ENCODE measurements around the gene TBATA. TPM values are rescaled to one million over a fixed set of nuclear protein-coding genes. Genes with fewer than 3 reads are reported as not detected.

TBATA gene
- total and polyA plus RNA-seq, 10 donors = 0.45 to 2.9 (median 0.63) TPM; not detected in 2

DNA sequence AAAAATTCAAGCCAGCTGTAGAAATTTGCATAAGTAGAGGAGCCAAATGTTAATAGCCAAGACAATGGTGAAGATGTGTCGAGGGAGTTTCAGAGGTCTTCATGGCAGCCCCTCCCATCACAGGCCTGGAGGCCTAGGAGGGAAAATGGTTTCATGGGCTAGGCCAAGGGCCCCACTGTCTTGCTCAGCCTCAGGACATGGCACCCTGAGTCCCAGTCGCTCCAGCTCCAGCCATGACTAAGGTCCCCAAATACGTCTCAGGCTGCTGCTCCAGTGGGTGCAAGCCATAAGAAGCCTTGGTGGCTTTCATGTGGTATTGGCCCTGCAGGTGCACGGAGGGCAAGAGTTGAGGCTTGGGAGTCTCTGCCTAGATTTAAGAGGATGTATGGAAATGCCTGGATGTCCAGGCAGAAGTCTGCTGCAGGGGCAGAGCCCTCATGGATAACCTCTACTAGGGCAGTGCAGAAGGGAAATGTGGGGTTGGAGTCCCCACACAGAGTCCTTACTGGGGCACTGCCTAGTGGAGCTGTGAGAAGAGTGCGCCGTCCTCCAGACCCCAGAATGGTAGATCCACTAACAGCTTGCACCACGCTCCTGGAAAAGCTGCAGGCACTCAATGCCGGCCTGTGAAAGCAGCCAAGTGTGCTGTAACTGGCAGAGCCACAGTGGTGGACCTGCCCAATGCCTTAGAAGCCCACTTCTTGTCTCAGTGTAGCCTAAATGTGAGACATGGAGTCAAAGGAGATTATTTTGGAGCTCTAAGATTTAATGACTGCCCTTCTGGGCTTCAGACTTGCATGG lies 19.2 kb downstream of the TBATA start:
- peak; percentile 37 for DNase-seq
- Histone ChIP-seq H3K36me3 (no peaks in the 10 kb centered on the region), H3K27me3 (replicated peaks in 1 of 7) (no peaks in the 10 kb centered on the region), H3K27ac (no peak overlapping the region), H3K4me1 (no peaks in the 10 kb centered on the region), H3K9me3 (peaks cover 0 to 15% (median 12%) of the 10 kb centered on the region in 8 donors), H3K4me3 (no peak overlapping the region)
- intact Hi-C loops (cut with DNase I; ENCODE audit: low total_unique reads) = no loop called here
- TF ChIP-seq, protein P1, sequence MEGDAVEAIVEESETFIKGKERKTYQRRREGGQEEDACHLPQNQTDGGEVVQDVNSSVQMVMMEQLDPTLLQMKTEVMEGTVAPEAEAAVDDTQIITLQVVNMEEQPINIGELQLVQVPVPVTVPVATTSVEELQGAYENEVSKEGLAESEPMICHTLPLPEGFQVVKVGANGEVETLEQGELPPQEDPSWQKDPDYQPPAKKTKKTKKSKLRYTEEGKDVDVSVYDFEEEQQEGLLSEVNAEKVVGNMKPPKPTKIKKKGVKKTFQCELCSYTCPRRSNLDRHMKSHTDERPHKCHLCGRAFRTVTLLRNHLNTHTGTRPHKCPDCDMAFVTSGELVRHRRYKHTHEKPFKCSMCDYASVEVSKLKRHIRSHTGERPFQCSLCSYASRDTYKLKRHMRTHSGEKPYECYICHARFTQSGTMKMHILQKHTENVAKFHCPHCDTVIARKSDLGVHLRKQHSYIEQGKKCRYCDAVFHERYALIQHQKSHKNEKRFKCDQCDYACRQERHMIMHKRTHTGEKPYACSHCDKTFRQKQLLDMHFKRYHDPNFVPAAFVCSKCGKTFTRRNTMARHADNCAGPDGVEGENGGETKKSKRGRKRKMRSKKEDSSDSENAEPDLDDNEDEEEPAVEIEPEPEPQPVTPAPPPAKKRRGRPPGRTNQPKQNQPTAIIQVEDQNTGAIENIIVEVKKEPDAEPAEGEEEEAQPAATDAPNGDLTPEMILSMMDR (IDR thresholded peaks at IDR 0.05 in 8 of 11, conservative IDR thresholded peaks at IDR 0.05 in 3 of 11) = no peak
- no peak for TF ChIP-seq POLR2A (IDR thresholded peaks at IDR 0.05)
- TF ChIP-seq POLR2AphosphoS5 (IDR thresholded peaks at IDR 0.05) = no peak
- 87 to 96% (median 95%) methylated on average over 8 of the region's 8 CpGs for WGBS, 5 donors

- intact Hi-C loops (cut with DNase I; ENCODE audit: low total_unique reads) = no loop called here
- peak; percentile 40 for DNase-seq
Observed at GRCh38 chr10:70763567-70763966, 21.6 kb downstream of the TBATA start.

DNA sequence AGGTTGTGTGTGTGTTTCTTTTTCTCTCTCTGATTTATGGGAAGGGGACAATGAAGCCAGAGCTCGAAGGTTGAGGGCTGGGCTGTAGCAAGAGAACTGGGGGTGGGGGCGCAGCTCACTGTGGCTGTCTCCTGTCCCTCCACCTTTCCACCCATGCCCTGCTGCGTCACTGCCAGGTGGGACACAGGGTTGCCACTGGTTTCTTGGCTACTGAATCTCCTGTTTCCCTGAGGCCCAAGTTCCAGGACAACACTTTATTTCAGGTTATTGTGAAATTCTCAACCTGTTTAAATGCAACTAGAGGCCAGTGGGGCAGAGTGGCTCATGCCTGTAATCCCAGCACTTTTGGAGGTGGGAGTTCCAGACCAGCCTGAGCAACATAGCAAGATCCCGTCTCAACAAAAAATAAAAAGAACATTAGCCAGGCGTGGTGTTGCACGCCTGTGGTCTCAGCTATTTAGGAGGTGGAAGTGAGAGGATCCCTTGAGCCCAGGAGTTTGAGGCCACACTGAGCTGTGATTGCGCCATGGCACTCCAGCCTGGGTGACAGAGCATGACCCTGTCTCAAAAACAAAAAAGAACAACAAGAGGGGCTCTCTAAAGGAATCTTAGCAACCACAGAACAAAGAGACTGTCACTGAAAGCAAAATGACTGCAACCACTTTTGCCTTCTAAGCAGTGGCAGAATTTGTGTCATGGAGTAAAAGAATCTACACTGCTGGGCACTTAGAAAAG lies 22.6 kb downstream of the TBATA start:
- Histone ChIP-seq H3K27ac (peak overlapping the region in 1 of 8 donors; percentile 30), H3K9me3 (peaks cover 0 to 15% (median 12%) of the 10 kb centered on the region in 8 donors), H3K27me3 (replicated peaks in 1 of 7) (peaks cover 0 to 13% (median 0%) of the 10 kb centered on the region in 7 donors), H3K36me3 (no peaks in the 10 kb centered on the region), H3K4me1 (peaks cover 0 to 8% (median 0%) of the 10 kb centered on the region in 6 donors), H3K4me3 (no peak overlapping the region)
- intact Hi-C loops (cut with DNase I; ENCODE audit: low total_unique reads) = no loop called here
- DNase-seq = peak; percentile 54
- no peak for TF ChIP-seq POLR2AphosphoS5 (IDR thresholded peaks at IDR 0.05)
- TF ChIP-seq, protein P1 (IDR thresholded peaks at IDR 0.05 in 8 of 11, conservative IDR thresholded peaks at IDR 0.05 in 3 of 11) = no peak
- 60 to 73% (median 67%) methylated on average over 7 of the region's 7 CpGs for WGBS, 5 donors

More at GRCh38 chr10:70763567-70763966, 21.6 kb downstream of the TBATA start:
- Histone ChIP-seq H3K36me3 (no peaks in the 10 kb centered on the region), H3K27me3 (replicated peaks in 1 of 7) (peaks cover 0 to 13% (median 0%) of the 10 kb centered on the region in 7 donors), H3K27ac (no peak overlapping the region), H3K4me1 (peaks cover 0 to 8% (median 0%) of the 10 kb centered on the region in 6 donors), H3K4me3 (no peak overlapping the region), H3K9me3 (peaks cover 0 to 15% (median 12%) of the 10 kb centered on the region in 8 donors)
- 44 to 61% (median 59%) methylated on average over 3 of the region's 3 CpGs for WGBS, 5 donors
- TF ChIP-seq POLR2A (IDR thresholded peaks at IDR 0.05) (no peak), POLR2AphosphoS5 (IDR thresholded peaks at IDR 0.05) (no peak)
- TF ChIP-seq, protein P1 (IDR thresholded peaks at IDR 0.05 in 8 of 11, conservative IDR thresholded peaks at IDR 0.05 in 3 of 11) = no peak

Data from spleen (tissue), 11 donors.